ENCODE results near the gene GLDN.
"Not testable (repeated sequence)": the region's sequence is repeated elsewhere in the genome, so short reads cannot be mapped to it uniquely, and the experiment has no call there.

Gene GLDN

DNA sequence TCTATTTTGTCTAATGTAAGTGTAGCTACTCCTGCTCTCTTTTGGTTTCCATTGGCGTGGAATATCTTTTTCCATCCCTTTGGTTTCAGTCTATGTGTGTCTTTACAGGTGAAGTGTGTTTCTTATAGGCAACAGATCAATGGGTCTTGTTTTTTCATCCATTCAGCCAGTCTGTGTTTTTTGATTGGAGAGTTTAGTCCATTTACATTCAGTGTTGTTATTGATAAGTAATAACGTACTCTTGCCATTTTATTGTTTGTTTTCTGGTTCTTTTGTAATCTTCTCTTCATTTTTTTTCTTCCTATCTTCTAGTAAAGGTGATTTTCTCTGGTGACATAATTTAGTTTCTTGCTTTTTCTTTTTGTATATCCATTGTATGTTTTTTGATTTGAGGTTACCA, 97.1 kb downstream of the GLDN start:
- H3K27me3 ChIP-seq = no peaks in the 10 kb centered on the region
- H3K4me1 ChIP-seq (ENCODE audit: control insufficient read depth in 1 of 2, insufficient read depth in 1 of 2, low read depth in 1 of 2, low read length in 1 of 2) = no peaks in the 10 kb centered on the region
- no peak overlapping the region for H3K4me3 ChIP-seq (ENCODE audit: low read depth in 1 of 2, low read length in 1 of 2)
- H3K27ac ChIP-seq = no peak overlapping the region
- H3K9me3 ChIP-seq = no peaks in the 10 kb centered on the region
- no peaks in the 10 kb centered on the region for H3K36me3 ChIP-seq
- TF ChIP-seq, protein P1, sequence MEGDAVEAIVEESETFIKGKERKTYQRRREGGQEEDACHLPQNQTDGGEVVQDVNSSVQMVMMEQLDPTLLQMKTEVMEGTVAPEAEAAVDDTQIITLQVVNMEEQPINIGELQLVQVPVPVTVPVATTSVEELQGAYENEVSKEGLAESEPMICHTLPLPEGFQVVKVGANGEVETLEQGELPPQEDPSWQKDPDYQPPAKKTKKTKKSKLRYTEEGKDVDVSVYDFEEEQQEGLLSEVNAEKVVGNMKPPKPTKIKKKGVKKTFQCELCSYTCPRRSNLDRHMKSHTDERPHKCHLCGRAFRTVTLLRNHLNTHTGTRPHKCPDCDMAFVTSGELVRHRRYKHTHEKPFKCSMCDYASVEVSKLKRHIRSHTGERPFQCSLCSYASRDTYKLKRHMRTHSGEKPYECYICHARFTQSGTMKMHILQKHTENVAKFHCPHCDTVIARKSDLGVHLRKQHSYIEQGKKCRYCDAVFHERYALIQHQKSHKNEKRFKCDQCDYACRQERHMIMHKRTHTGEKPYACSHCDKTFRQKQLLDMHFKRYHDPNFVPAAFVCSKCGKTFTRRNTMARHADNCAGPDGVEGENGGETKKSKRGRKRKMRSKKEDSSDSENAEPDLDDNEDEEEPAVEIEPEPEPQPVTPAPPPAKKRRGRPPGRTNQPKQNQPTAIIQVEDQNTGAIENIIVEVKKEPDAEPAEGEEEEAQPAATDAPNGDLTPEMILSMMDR (IDR thresholded peaks at IDR 0.05) = no peak

DNA sequence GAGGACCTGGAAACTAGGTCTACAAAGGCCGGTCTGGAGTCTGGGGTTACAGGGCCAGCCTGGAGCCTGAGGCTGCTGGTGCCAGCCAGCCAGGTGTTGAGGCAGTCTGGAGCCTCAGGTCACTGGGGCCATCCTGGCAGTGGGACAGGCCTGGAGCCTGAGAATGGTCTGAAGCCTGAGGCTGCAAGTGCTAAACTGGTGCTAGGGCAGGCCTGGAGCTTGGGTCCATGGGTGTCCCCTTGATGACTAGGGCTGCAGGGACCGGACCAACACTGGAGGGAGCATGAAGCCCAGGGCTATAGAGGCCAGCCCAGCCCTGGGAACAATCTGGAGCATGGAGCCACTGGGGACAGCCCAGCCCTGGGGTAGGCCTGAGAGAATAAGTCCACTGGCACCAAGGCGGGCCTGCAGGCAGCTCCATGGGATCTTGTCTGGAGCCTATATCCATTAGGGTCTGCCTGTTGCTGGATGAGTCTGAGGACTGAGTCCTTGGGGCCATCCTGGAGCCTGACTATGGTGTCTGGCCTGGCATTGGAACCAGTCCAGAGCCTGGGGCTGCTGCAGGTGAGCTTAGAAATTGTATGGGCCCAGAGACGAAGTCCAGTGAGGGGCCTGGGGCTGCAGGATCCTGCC, 101.9 kb downstream of the GLDN start:
- no peak overlapping the region for H3K27ac ChIP-seq
- no peaks in the 10 kb centered on the region for H3K9me3 ChIP-seq
- no peaks in the 10 kb centered on the region for H3K4me1 ChIP-seq (ENCODE audit: control insufficient read depth in 1 of 2, insufficient read depth in 1 of 2, low read depth in 1 of 2, low read length in 1 of 2)
- TF ChIP-seq, protein P1 (IDR thresholded peaks at IDR 0.05) = no peak
- no peaks in the 10 kb centered on the region for H3K27me3 ChIP-seq
- no peak overlapping the region for H3K4me3 ChIP-seq (ENCODE audit: low read depth in 1 of 2, low read length in 1 of 2)
- H3K36me3 ChIP-seq = peaks cover 35% of the 10 kb centered on the region

DNA sequence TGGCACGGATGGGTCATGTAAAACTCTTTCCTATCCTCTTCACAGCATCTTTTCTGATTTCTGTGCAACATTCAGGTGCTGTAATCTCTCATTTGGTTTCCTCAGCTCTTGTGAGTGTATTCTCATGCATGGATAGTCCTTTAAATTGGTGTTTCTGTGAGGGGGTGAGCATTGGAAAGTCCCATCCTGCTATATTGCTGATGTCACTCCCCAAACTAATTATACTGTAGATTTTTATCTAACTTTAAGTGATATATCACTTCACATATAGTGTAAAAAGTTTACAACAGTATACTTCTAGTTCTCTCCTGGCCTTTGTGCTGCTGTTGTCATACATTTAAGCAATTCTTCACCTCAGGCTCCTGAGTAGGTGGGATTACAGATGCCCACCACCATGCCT, 102.7 kb downstream of the GLDN start:
- Histone ChIP-seq H3K9me3 (no peaks in the 10 kb centered on the region), H3K4me1 (ENCODE audit: control insufficient read depth in 1 of 2, insufficient read depth in 1 of 2, low read depth in 1 of 2, low read length in 1 of 2) (no peaks in the 10 kb centered on the region)
- TF ChIP-seq, protein P1 (IDR thresholded peaks at IDR 0.05) = no peak

DNA sequence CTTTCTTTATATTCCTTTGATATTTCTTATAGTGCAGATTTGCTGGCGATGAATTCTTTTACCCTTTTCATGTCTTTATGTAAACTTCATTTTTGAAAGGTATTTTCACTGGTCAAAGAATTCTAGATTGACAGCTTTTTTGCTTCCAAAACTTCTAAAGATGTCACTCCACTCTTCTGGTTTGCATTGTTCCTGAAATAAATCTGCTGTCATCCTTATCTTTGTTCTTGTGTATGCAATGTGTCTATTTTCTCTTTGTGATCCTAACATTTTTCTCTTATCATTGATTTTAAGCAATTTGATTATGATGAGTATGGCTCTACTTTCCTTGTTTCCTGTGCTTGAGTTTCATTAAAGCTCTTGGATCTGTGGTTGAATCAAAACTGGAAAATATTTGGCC, 103.4 kb downstream of the GLDN start:
- no peak overlapping the region for H3K27ac ChIP-seq
- peaks cover 49% of the 10 kb centered on the region for H3K36me3 ChIP-seq
- H3K4me3 ChIP-seq (ENCODE audit: low read depth in 1 of 2, low read length in 1 of 2) = no peak overlapping the region
- TF ChIP-seq, protein P1 (IDR thresholded peaks at IDR 0.05) = no peak
- no peaks in the 10 kb centered on the region for H3K4me1 ChIP-seq (ENCODE audit: control insufficient read depth in 1 of 2, insufficient read depth in 1 of 2, low read depth in 1 of 2, low read length in 1 of 2)
- no peaks in the 10 kb centered on the region for H3K9me3 ChIP-seq
- H3K27me3 ChIP-seq = no peaks in the 10 kb centered on the region

More for the DNA sequence above, 102.7 kb downstream of the GLDN start:
- H3K27ac ChIP-seq = no peak overlapping the region
- H3K4me3 ChIP-seq (ENCODE audit: low read depth in 1 of 2, low read length in 1 of 2) = no peak overlapping the region
- no peaks in the 10 kb centered on the region for H3K27me3 ChIP-seq
- peaks cover 42% of the 10 kb centered on the region for H3K36me3 ChIP-seq

DNA sequence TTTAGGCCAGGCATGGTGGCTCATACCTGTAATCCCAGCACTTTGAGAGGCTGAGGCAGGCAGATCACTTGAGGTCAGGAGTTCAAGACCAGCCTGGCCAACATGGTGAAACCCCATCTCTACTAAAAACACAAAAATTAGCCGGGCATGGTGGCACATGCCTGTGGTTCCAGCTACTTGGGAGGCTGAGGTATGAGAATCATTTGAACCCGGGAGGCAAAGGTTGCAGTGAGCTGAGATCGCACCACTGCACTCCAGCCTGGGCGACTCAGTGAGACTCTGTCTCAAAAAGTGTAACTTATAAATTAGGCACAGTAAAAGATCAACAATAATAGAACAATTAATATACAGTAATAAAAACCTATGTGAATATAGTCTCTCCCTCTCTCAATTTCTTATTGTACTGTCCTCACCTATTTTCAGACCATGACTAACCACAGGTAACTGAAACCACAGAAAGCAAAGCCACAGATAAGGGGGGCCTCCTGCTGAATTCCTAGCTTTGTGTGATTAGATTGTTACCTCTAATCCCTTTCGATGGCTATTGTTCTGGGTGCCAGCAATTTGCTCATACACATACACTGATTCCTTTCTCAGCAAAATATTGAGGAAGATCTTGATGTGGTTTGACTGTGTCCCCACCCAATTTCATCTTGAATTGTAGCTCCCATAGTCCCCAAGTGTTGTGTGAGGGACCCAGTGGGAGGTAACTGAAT, 104.7 kb downstream of the GLDN start:
- not testable (repeated sequence) for H3K4me1 ChIP-seq (ENCODE audit: control insufficient read depth in 1 of 2, insufficient read depth in 1 of 2, low read depth in 1 of 2, low read length in 1 of 2); H3K4me3 ChIP-seq (ENCODE audit: low read depth in 1 of 2, low read length in 1 of 2); H3K9me3 ChIP-seq; H3K27ac ChIP-seq; H3K27me3 ChIP-seq
- peaks cover 63% of the 10 kb centered on the region for H3K36me3 ChIP-seq

DNA sequence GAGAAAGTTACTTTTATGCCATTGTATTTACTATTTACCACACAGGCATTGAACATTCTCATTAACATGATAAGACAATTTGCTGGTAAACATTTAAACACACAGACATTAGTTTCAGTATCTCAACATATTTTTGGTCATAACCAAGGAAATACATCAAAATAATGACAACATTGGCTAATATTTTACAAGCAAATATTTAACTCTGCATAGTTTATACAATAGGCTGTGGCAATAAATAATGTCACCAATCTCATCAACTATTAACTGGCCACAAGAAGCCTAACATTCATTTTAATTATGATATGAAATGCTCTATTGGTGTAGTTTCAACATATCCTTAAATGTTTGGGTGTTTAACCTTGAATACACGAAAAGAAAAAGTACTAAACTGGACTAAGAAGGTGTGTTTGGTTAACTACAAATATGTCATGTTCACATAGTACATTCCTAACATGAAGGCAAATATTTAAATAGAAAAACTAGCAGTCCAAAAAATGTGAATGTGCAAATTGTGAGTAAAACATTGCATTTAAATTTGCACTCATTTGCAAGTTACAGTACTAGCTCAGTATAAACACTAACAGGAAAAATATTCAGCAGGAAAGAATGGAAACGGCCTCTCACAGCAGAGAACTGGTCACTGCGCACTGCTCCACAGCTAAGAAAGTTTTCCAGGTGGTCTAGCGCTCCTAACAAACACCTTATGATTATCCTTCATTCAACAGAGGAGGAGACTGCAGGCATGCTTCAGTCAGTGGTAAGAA, 106.6 kb downstream of the GLDN start:
- no peaks in the 10 kb centered on the region for H3K27me3 ChIP-seq
- no peaks in the 10 kb centered on the region for H3K4me1 ChIP-seq (ENCODE audit: control insufficient read depth in 1 of 2, insufficient read depth in 1 of 2, low read depth in 1 of 2, low read length in 1 of 2)
- H3K27ac ChIP-seq = no peak overlapping the region
- no peaks in the 10 kb centered on the region for H3K9me3 ChIP-seq
- TF ChIP-seq, protein P1 (IDR thresholded peaks at IDR 0.05) = no peak
- H3K4me3 ChIP-seq (ENCODE audit: low read depth in 1 of 2, low read length in 1 of 2) = no peak overlapping the region
- peaks cover 77% of the 10 kb centered on the region for H3K36me3 ChIP-seq

Measured in neutrophil (primary cell).